22Rv1 (cell line): ENCODE data around the gene TMEM254.

ENCODE experiments used
- CTCF ChIP-seq: fragments of 450-650 bp; IDR thresholded peaks from 2 replicates; pipeline ENCODE4 v1.5.1; 2017; ENCODE audit warnings: mild to moderate bottlenecking
- ZFX ChIP-seq: fragments of 450-650 bp; IDR thresholded peaks from 2 replicates; pipeline ENCODE4 v1.6.1; 2017; ENCODE audit warnings: antibody characterized with exemption, borderline replicate concordance

- no peak for TF ChIP-seq CTCF
- no peak for TF ChIP-seq ZFX
These were observed 11.7 kb upstream of the TMEM254 start for GRCh38 chr10:80066809-80067208.
